Endothelial cell of umbilical vein (primary cell): ENCODE measurements around the gene TMCC2.

Experiments used
- GATA2 ChIP-seq: IDR thresholded peaks from 2 replicates; pipeline ENCODE4 v1.7.0; 2011; ENCODE audit warnings: low read depth, mild to moderate bottlenecking, moderate library complexity, mixed read lengths, low read length; ENCODE audit not compliant: insufficient read length, insufficient read depth
- JUN ChIP-seq: IDR thresholded peaks from 2 replicates; pipeline ENCODE4 v1.6.1; 2011; ENCODE audit warnings: borderline replicate concordance, low read depth; ENCODE audit not compliant: insufficient read length, insufficient read depth
- MYC ChIP-seq: IDR thresholded peaks from one replicate; pipeline ENCODE4 v1.6.1; 2011; ENCODE audit warnings: mild to moderate bottlenecking, low read depth, low read length
- POLR2A ChIP-seq: IDR thresholded peaks from 2 replicates; pipeline ENCODE4 v1.6.1; 2012; ENCODE audit warnings: low read depth, mild to moderate bottlenecking, control low read depth, low read length
- POLR2AphosphoS5 ChIP-seq: IDR thresholded peaks from 2 replicates; pipeline ENCODE4 v1.6.1; 2012; ENCODE audit warnings: low read depth, mild to moderate bottlenecking, control low read depth, low read length, moderate library complexity; ENCODE audit not compliant: insufficient read depth
- TF ChIP-seq, protein P1 (sequence below), 2 donors: IDR thresholded peaks; 1 replicate in 1 of 2; 2 replicates in 1 of 2; pipeline ENCODE4 v1.5.1; 2011; ENCODE audit warnings: low read length in 2 of 2, mild to moderate bottlenecking in 2 of 2, moderate library complexity in 2 of 2, control low read depth in 1 of 2, inconsistent platforms in 1 of 2, low read depth in 1 of 2; ENCODE audit not compliant: insufficient read depth in 1 of 2; ENCODE audit errors: extremely low read depth in 1 of 2

DNA sequence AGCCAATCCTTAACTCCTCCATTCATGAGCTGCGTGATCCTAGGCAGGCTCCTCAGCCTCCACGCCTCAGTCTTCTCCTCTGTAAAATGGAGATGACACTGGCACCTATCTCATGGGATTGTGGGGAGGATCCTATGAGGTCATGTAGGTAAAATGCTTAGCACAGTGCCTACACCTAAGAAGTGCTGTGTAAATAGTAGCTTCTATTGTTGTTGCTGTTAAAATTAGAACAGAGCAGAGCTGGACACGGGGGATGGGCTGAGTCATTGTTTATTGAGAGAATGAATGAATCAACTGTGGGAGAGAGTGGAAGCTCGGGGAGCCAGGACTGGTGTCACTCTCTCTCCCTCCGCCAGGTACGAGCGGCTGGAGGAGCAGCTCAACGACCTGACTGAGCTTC is 43.0 kb downstream of the TMCC2 start:
- TF ChIP-seq, protein P1, sequence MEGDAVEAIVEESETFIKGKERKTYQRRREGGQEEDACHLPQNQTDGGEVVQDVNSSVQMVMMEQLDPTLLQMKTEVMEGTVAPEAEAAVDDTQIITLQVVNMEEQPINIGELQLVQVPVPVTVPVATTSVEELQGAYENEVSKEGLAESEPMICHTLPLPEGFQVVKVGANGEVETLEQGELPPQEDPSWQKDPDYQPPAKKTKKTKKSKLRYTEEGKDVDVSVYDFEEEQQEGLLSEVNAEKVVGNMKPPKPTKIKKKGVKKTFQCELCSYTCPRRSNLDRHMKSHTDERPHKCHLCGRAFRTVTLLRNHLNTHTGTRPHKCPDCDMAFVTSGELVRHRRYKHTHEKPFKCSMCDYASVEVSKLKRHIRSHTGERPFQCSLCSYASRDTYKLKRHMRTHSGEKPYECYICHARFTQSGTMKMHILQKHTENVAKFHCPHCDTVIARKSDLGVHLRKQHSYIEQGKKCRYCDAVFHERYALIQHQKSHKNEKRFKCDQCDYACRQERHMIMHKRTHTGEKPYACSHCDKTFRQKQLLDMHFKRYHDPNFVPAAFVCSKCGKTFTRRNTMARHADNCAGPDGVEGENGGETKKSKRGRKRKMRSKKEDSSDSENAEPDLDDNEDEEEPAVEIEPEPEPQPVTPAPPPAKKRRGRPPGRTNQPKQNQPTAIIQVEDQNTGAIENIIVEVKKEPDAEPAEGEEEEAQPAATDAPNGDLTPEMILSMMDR (IDR thresholded peaks at IDR 0.05; ENCODE audit: extremely low read depth in 1 of 2, insufficient read depth in 1 of 2, low read depth in 1 of 2, low read length in 2 of 2): no peak
- TF ChIP-seq POLR2AphosphoS5 (no peak), POLR2A (no peak), GATA2 (no peak), JUN (no peak), MYC (no peak)
